Measurements from ENCODE around the gene C14orf93.

DNA sequence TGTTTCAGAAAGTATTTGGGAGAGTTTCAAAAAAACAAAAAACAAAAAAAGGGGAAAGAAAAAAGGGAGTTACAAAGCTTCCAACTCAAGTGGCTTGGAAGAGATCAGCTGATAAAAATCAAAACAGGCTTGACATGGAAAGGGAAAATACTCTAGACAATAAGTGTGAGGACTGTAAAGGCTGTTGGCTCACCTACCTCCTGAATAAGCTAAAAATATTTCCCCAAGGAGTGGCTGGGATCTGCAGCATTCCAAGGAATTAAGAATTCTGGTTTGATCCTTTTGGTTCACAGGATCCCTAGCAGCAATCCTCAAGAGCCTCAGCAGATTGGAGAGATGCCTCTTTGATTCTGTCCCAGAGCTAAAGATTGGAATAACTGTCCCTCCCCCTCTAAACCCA lies 16.4 kb downstream of the C14orf93 start:
- TF ChIP-seq CTCF (IDR thresholded peaks at IDR 0.05) (no peak), POLR2A (IDR thresholded peaks at IDR 0.05) (no peak), POLR2AphosphoS5 (IDR thresholded peaks at IDR 0.05; ENCODE audit: insufficient read depth in 1 of 2, low read depth in 1 of 2) (no peak)
